GM12878 (cell line): ENCODE data around the gene CHTOP. TPM values are rescaled to one million over a fixed set of nuclear protein-coding genes. Genes with fewer than 3 reads are reported as not detected.

Experiments used
- ATAC-seq: fragments of 200-7000 bp; cut with Tn5 transposase; 3 replicates; pipeline ENCODE4 v1.9.1; 2020; ENCODE audit warnings: mild to moderate bottlenecking, moderate library complexity
- BruUV-seq: library from RNA; stranded (reverse); fragments of 400-500 nt; replicated peaks from 2 replicates; lab custom pipeline; 2021; lab: Mats Ljungman, UMichigan
- CTCF ChIA-PET: fragments of 300-600 bp; sonication (Branson Sonifier 250); formaldehyde crosslinking; extraction: SDS; loops from one replicate; lab custom pipeline; 2021; ENCODE audit warnings: inconsistent platforms; lab: Yijun Ruan, JAX
- POLR2A ChIA-PET: fragments of 350-600 bp; formaldehyde crosslinking; extraction: SDS; loops from one replicate; lab custom pipeline; 2021; ENCODE audit warnings: inconsistent platforms; lab: Charles Lee
- RAD21 ChIA-PET: fragments of 300-600 bp; sonication (Branson Sonifier 250); formaldehyde crosslinking; loops from one replicate; lab custom pipeline; 2023; ENCODE audit warnings: antibody characterized with exemption; ENCODE audit not compliant: unreplicated experiment; lab: Charles Lee
- SMC1A ChIA-PET: fragments of 300-600 bp; sonication (Branson Sonifier 250); formaldehyde crosslinking; loops from one replicate; lab custom pipeline; 2023; ENCODE audit not compliant: unreplicated experiment, uncharacterized antibody; lab: Charles Lee
- DNase-seq: peaks from one replicate; pipeline ENCODE4 v3.0.0-alpha.2; 2011; ENCODE audit warnings: low read depth, low spot score
- FAIRE-seq: peaks from 3 replicates; lab custom pipeline; 2011; peaks lifted over from hg19 to GRCh38; lab: Jason Lieb, UNC
- H2AFZ ChIP-seq: 2 replicates; pipeline ENCODE4 v1.6.0; 2011; ENCODE audit warnings: low read depth, low read length, control low read depth; ENCODE audit not compliant: control insufficient read depth
- H3K27ac ChIP-seq: 2 replicates; pipeline ENCODE4 v1.5.1; 2011; ENCODE audit warnings: control low read depth; ENCODE audit not compliant: control insufficient read depth, insufficient read depth
- H3K27me3 ChIP-seq, 2 experiments: replicated peaks in 1 of 2; 2 replicates each; pipeline versions ENCODE4 v1.6.0 to v1.6.1; 2011; ENCODE audit warnings: low read length in 1 of 2; ENCODE audit not compliant: control insufficient read depth in 2 of 2, insufficient read depth in 2 of 2
- H3K36me3 ChIP-seq, 2 experiments: 2 replicates each; pipeline ENCODE4 v1.5.1; 2011; ENCODE audit warnings: low read length in 1 of 2; ENCODE audit not compliant: control insufficient read depth in 2 of 2, insufficient read depth in 2 of 2
- H3K4me1 ChIP-seq: 2 replicates; pipeline ENCODE4 v1.6.1; 2011; ENCODE audit warnings: mild to moderate bottlenecking, low read length, moderate library complexity, mixed read lengths; ENCODE audit not compliant: control insufficient read depth, insufficient read depth
- H3K4me2 ChIP-seq: 2 replicates; pipeline ENCODE4 v1.6.0; 2011; ENCODE audit warnings: control low read depth; ENCODE audit not compliant: control insufficient read depth, insufficient read depth
- H3K4me3 ChIP-seq: fragments of 200-600 bp; sonication (generic); 2 replicates; pipeline ENCODE4 v1.5.1; 2016
- H3K79me2 ChIP-seq: 2 replicates; pipeline ENCODE4 v1.6.0; 2011; ENCODE audit warnings: low read length; ENCODE audit not compliant: control insufficient read depth, insufficient read depth
- H3K9ac ChIP-seq: 2 replicates; pipeline ENCODE4 v1.8.0; 2011; ENCODE audit warnings: low read length, control low read depth, mixed read lengths; ENCODE audit not compliant: control insufficient read depth, insufficient read depth
- H3K9me3 ChIP-seq: replicated peaks from 3 replicates; pipeline ENCODE4 v1.5.1; 2011; ENCODE audit warnings: mild to moderate bottlenecking, low read length; ENCODE audit not compliant: control insufficient read depth, insufficient read depth
- H4K20me1 ChIP-seq: 2 replicates; pipeline ENCODE4 v1.6.0; 2011; ENCODE audit not compliant: control insufficient read depth, insufficient read depth
- CEBPB ChIP-seq, 2 experiments: fragments of 150-350 bp in 1 of 2; IDR thresholded peaks; 2 replicates each; pipeline ENCODE4 v1.6.1; 2012 to 2014; ENCODE audit warnings: low read depth in 2 of 2, low read length in 2 of 2, borderline replicate concordance in 1 of 2, inconsistent platforms in 1 of 2
- SMAD5 ChIP-seq: IDR thresholded peaks from 2 replicates; pipeline ENCODE4 v1.6.1; 2016; ENCODE audit warnings: antibody characterized with exemption, low read depth
- TAF1 ChIP-seq: IDR thresholded peaks from 2 replicates; pipeline ENCODE4 v1.6.1; 2011; ENCODE audit warnings: mild to moderate bottlenecking, low read depth, low read length, borderline replicate concordance
- WGBS: methylation state at CpG from one replicate; pipeline ENCODE4 v1.1.6; 2016; ENCODE audit warnings: low lambda C conversion rate; ENCODE audit not compliant: insufficient replicate concordance, insufficient coverage; ENCODE audit errors: missing lambda C conversion rate; 5-methylcytosine and 5-hydroxymethylcytosine counted together
- in situ Hi-C: fragments of 300-500 bp; cut with MboI; formaldehyde crosslinking; loops from 9 replicates; pipeline ENCODE4 v1.14.3; 2018; ENCODE audit warnings: mixed read lengths
- intact Hi-C: fragments of 100-400 bp; cut with micrococcal nuclease; formaldehyde crosslinking; loops from one replicate; pipeline ENCODE4 v1.14.2; 2022; ENCODE audit not compliant: unreplicated experiment
- polyA plus RNA-seq, 11 experiments: library from polyadenylated mRNA; depleted of rRNA in 4 of 11; unstranded in 6 of 11; stranded (reverse) in 5 of 11; fragments of >200 nt; fragmentation: Nextera tagmentation in 4 of 11; fragmentation: Illumina TruSeq in 1 of 11; extraction: Ambion mirVana in 4 of 11; extraction: Trizol in 1 of 11; gene quantifications; 1 replicate in 1 of 11; 2 replicates in 10 of 11; pipeline versions ENCODE4 v1.2.1 to v1.2.3, GENCODE V29; 2011 to 2016; ENCODE audit warnings: inconsistent platforms in 2 of 11, missing spikeins in 2 of 11, low read depth in 1 of 11
- total RNA-seq, 4 experiments: library from RNA; depleted of rRNA in 3 of 4; stranded (reverse); fragments of >200 nt in 3 of 4; fragmentation: Illumina TruSeq in 1 of 4; extraction: Trizol in 1 of 4; gene quantifications; 2 replicates each; pipeline versions ENCODE4 v1.2.1 to v1.2.3, GENCODE V29; 2013 to 2021
- TF ChIP-seq, protein P1 (sequence below): fragments of 450-650 bp; IDR thresholded peaks from 2 replicates; pipeline ENCODE4 v1.6.1; 2016; ENCODE audit warnings: mild to moderate bottlenecking, moderate library complexity, borderline replicate concordance

The CHTOP gene
- total and polyA plus RNA-seq, 10 of the 15 experiments (the other 5 are each of a cell fraction or from before 2014, with no cell fraction given) = 8.4 to 93.8 (median 52.3) TPM

DNA sequence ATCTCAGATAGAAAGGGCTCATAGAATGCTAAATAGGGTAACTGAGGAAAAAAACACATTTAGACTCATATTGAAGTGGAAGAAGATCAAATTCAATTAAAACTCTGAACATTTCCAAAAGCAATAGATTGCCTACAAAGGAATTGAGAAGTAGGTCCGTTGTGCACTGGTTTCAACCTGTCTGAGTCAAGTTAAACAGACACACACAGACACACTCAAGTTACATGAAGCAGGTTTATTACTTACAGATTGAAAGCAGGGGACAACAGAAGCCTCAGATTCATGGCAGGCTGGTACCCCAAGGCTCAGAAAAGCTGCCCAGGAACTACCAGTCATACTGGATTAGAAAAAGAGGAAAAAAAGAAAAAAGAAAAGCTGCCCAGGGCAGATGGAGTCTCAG lies 47.5 kb upstream of the CHTOP start:
- WGBS = 0% methylated on average over 1 of the region's 1 CpG
- CTCF ChIA-PET = interaction anchor here (0.7 to 1.9 kb wide), 4 partner anchors 14 to 1599 kb away, joined by 4 to 5 read pairs (median 4); partner anchors contain the start of gene S100A13
- no peaks in the 10 kb centered on the region for H3K9me3 ChIP-seq
- no peaks in the 10 kb centered on the region for H3K36me3 ChIP-seq
- FAIRE-seq (no peak), DNase-seq (no peak), ATAC-seq (no peak)
- BruUV-seq = no TSS peak
- H3K79me2 ChIP-seq = no peaks in the 10 kb centered on the region
- no peak overlapping the region for H2AFZ ChIP-seq
- no peak overlapping the region for H3K27ac ChIP-seq
- POLR2A ChIA-PET = no interaction called here
- H3K4me2 ChIP-seq = no peak overlapping the region
- no peaks in the 10 kb centered on the region for H3K4me1 ChIP-seq
- H4K20me1 ChIP-seq = no peaks in the 10 kb centered on the region
- H3K9ac ChIP-seq = no peak overlapping the region
- H3K27me3 ChIP-seq = no peaks in the 10 kb centered on the region
- H3K4me3 ChIP-seq = no peak overlapping the region
- SMC1A ChIA-PET = interaction anchor here (1.1 to 1.2 kb wide), 3 partner anchors 12 to 18 kb away, joined by 3 read pairs; no protein-coding TSS in a partner anchor
- TF ChIP-seq, protein P1, sequence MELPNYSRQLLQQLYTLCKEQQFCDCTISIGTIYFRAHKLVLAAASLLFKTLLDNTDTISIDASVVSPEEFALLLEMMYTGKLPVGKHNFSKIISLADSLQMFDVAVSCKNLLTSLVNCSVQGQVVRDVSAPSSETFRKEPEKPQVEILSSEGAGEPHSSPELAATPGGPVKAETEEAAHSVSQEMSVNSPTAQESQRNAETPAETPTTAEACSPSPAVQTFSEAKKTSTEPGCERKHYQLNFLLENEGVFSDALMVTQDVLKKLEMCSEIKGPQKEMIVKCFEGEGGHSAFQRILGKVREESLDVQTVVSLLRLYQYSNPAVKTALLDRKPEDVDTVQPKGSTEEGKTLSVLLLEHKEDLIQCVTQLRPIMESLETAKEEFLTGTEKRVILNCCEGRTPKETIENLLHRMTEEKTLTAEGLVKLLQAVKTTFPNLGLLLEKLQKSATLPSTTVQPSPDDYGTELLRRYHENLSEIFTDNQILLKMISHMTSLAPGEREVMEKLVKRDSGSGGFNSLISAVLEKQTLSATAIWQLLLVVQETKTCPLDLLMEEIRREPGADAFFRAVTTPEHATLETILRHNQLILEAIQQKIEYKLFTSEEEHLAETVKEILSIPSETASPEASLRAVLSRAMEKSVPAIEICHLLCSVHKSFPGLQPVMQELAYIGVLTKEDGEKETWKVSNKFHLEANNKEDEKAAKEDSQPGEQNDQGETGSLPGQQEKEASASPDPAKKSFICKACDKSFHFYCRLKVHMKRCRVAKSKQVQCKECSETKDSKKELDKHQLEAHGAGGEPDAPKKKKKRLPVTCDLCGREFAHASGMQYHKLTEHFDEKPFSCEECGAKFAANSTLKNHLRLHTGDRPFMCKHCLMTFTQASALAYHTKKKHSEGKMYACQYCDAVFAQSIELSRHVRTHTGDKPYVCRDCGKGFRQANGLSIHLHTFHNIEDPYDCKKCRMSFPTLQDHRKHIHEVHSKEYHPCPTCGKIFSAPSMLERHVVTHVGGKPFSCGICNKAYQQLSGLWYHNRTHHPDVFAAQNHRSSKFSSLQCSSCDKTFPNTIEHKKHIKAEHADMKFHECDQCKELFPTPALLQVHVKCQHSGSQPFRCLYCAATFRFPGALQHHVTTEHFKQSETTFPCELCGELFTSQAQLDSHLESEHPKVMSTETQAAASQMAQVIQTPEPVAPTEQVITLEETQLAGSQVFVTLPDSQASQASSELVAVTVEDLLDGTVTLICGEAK = no peak
- TF ChIP-seq CEBPB (IDR thresholded peaks at IDR 0.05; ENCODE audit: borderline replicate concordance in 1 of 2, low read depth in 2 of 2, low read length in 2 of 2) (no peak), TAF1 (no peak), SMAD5 (no peak)
- in situ Hi-C loops = no loop called here
- RAD21 ChIA-PET = interaction anchor here (0.9 to 1.9 kb wide), 3 partner anchors 12 to 41 kb away, joined by 3 to 6 read pairs (median 6); partner anchors contain the start of gene S100A13
- intact Hi-C loops = no loop called here
